Trophoblast cell (in vitro differentiated cells and primary cell): ENCODE data around the gene FAM13C.

Experiments
- DNase-seq, 2 donors: peaks; one replicate each; pipeline ENCODE4 v3.0.0-alpha.2; 2016
- H2AFZ ChIP-seq: 2 replicates; pipeline ENCODE4 v1.6.1; 2013; ENCODE audit warnings: low read length, moderate library complexity, mild to moderate bottlenecking; ENCODE audit not compliant: insufficient read depth, poor library complexity
- H2AK5ac ChIP-seq: 2 replicates; pipeline ENCODE4 v1.6.1; 2013; ENCODE audit warnings: mild to moderate bottlenecking, low read length
- H2BK120ac ChIP-seq: 2 replicates; pipeline ENCODE4 v1.6.1; 2013; ENCODE audit warnings: low read length, mild to moderate bottlenecking, moderate library complexity; ENCODE audit not compliant: insufficient read depth, poor library complexity
- H2BK12ac ChIP-seq: 2 replicates; pipeline ENCODE4 v1.6.1; 2013; ENCODE audit warnings: mild to moderate bottlenecking, low read length, moderate library complexity
- H2BK5ac ChIP-seq: 2 replicates; pipeline ENCODE4 v1.6.1; 2013; ENCODE audit warnings: low read length, low read depth, moderate library complexity, mild to moderate bottlenecking; ENCODE audit not compliant: poor library complexity
- H3K14ac ChIP-seq: 2 replicates; pipeline ENCODE4 v1.6.1; 2013; ENCODE audit warnings: mild to moderate bottlenecking, low read length
- H3K18ac ChIP-seq: 2 replicates; pipeline ENCODE4 v1.6.1; 2013; ENCODE audit warnings: mild to moderate bottlenecking, low read length
- H3K23ac ChIP-seq: 2 replicates; pipeline ENCODE4 v1.6.1; 2013; ENCODE audit warnings: low read length
- H3K27ac ChIP-seq: 2 replicates; pipeline ENCODE4 v1.5.1; 2013; ENCODE audit warnings: low read depth, mild to moderate bottlenecking, inconsistent platforms, low read length, moderate library complexity
- H3K27me3 ChIP-seq: 2 replicates; pipeline ENCODE4 v1.6.1; 2013; ENCODE audit warnings: inconsistent platforms, mild to moderate bottlenecking, low read length, moderate library complexity; ENCODE audit not compliant: insufficient read depth
- H3K36me3 ChIP-seq, 2 experiments: 1 replicate in 1 of 2; 2 replicates in 1 of 2; pipeline ENCODE4 v1.6.1; 2013; ENCODE audit warnings: low read length in 2 of 2, mild to moderate bottlenecking in 2 of 2, moderate library complexity in 1 of 2; ENCODE audit not compliant: insufficient read depth in 2 of 2, control insufficient read depth in 1 of 2
- H3K4ac ChIP-seq: 2 replicates; pipeline ENCODE4 v1.6.1; 2013; ENCODE audit warnings: low read depth, mild to moderate bottlenecking, low read length, moderate library complexity
- H3K4me1 ChIP-seq, 2 experiments: 1 replicate in 1 of 2; 2 replicates in 1 of 2; pipeline ENCODE4 v1.6.1; 2013; ENCODE audit warnings: low read length in 2 of 2, mild to moderate bottlenecking in 2 of 2, moderate library complexity in 1 of 2; ENCODE audit not compliant: insufficient read depth in 2 of 2, control insufficient read depth in 1 of 2
- H3K4me2 ChIP-seq: 2 replicates; pipeline ENCODE4 v1.6.1; 2013; ENCODE audit warnings: inconsistent platforms, mild to moderate bottlenecking, low read length, moderate library complexity
- H3K4me3 ChIP-seq: 2 replicates; pipeline ENCODE4 v1.5.1; 2013; ENCODE audit warnings: mild to moderate bottlenecking, low read depth, low read length, inconsistent platforms
- H3K79me1 ChIP-seq: one replicate; pipeline ENCODE4 v1.6.1; 2013; ENCODE audit warnings: low read length
- H3K79me2 ChIP-seq: 2 replicates; pipeline ENCODE4 v1.6.1; 2013; ENCODE audit warnings: low read length, mild to moderate bottlenecking; ENCODE audit not compliant: control insufficient read depth, insufficient read depth, poor library complexity
- H3K9ac ChIP-seq: 2 replicates; pipeline ENCODE4 v1.6.1; 2013; ENCODE audit warnings: mild to moderate bottlenecking, low read length
- H3K9me3 ChIP-seq: 2 replicates; pipeline ENCODE4 v1.6.1; 2013; ENCODE audit warnings: low read depth, mild to moderate bottlenecking, control low read depth, inconsistent platforms, low read length; ENCODE audit not compliant: insufficient read depth
- H4K12ac ChIP-seq: 2 replicates; pipeline ENCODE4 v1.6.1; 2013; ENCODE audit warnings: low read depth, mild to moderate bottlenecking, low read length, moderate library complexity
- H4K8ac ChIP-seq: 2 replicates; pipeline ENCODE4 v1.6.1; 2013; ENCODE audit warnings: low read depth, mild to moderate bottlenecking, low read length, moderate library complexity
- H4K91ac ChIP-seq: one replicate; pipeline ENCODE4 v1.6.1; 2013; ENCODE audit warnings: low read depth, mild to moderate bottlenecking, low read length, moderate library complexity
- WGBS: extraction: QIAGEN DNeasy Blood & Tissue Kit; methylation state at CpG from one replicate; pipeline ENCODE4 v1.1.7; 2013; ENCODE audit warnings: missing lambda C conversion rate; ENCODE audit not compliant: insufficient read length, insufficient coverage; ENCODE audit errors: extremely low coverage; 5-methylcytosine and 5-hydroxymethylcytosine counted together

FAM13C gene

GRCh38 chr10:59276919-59277318, 85.4 kb downstream of the FAM13C start:
- Histone ChIP-seq H3K18ac (no peak overlapping the region), H2BK5ac (no peak overlapping the region), H3K14ac (no peak overlapping the region), H3K79me2 (no peaks in the 10 kb centered on the region), H3K9me3 (no peaks in the 10 kb centered on the region), H3K4me3 (no peak overlapping the region), H4K91ac (no peak overlapping the region), H2AK5ac (no peak overlapping the region), H3K9ac (no peak overlapping the region), H2AFZ (no peak overlapping the region), H3K4me1 (no peaks in the 10 kb centered on the region), H4K8ac (no peak overlapping the region), H3K4me2 (no peak overlapping the region), H3K4ac (no peak overlapping the region), H3K36me3 (no peaks in the 10 kb centered on the region), H3K27ac (no peak overlapping the region), H3K79me1 (no peaks in the 10 kb centered on the region), H3K23ac (no peak overlapping the region), H3K27me3 (no peaks in the 10 kb centered on the region), H4K12ac (no peak overlapping the region), H2BK12ac (no peak overlapping the region), H2BK120ac (no peak overlapping the region)
- no peak for DNase-seq

- H2BK5ac ChIP-seq = no peak overlapping the region
- no peak overlapping the region for H3K4me3 ChIP-seq
- H3K9ac ChIP-seq = no peak overlapping the region
- no peaks in the 10 kb centered on the region for H3K27me3 ChIP-seq
- no peak overlapping the region for H4K8ac ChIP-seq
- no peak overlapping the region for H3K4ac ChIP-seq
- H3K18ac ChIP-seq = no peak overlapping the region
- H3K9me3 ChIP-seq = no peaks in the 10 kb centered on the region
- H3K27ac ChIP-seq = no peak overlapping the region
- DNase-seq = no peak
- no peak overlapping the region for H2BK120ac ChIP-seq
- no peak overlapping the region for H2BK12ac ChIP-seq
- no peaks in the 10 kb centered on the region for H3K79me1 ChIP-seq
- H3K4me2 ChIP-seq = no peak overlapping the region
- H2AFZ ChIP-seq = no peak overlapping the region
- H4K91ac ChIP-seq = no peak overlapping the region
- H3K4me1 ChIP-seq = no peaks in the 10 kb centered on the region
- no peaks in the 10 kb centered on the region for H3K79me2 ChIP-seq
- H3K23ac ChIP-seq = no peak overlapping the region
- H4K12ac ChIP-seq = no peak overlapping the region
- no peak overlapping the region for H3K14ac ChIP-seq
- H3K36me3 ChIP-seq = no peaks in the 10 kb centered on the region
- H2AK5ac ChIP-seq = no peak overlapping the region
Observed at GRCh38 chr10:59276133-59276532, 86.2 kb downstream of the FAM13C start.

- H2BK120ac ChIP-seq = no peak overlapping the region
- no peak for DNase-seq
- no peaks in the 10 kb centered on the region for H3K27me3 ChIP-seq
- no peak overlapping the region for H3K18ac ChIP-seq
- no peak overlapping the region for H2AFZ ChIP-seq
- H4K91ac ChIP-seq = no peak overlapping the region
- H3K4ac ChIP-seq = no peak overlapping the region
- H3K23ac ChIP-seq = no peak overlapping the region
- H2AK5ac ChIP-seq = no peak overlapping the region
- no peak overlapping the region for H4K12ac ChIP-seq
- no peak overlapping the region for H3K9ac ChIP-seq
- H3K4me3 ChIP-seq = no peak overlapping the region
- no peak overlapping the region for H3K27ac ChIP-seq
- no peaks in the 10 kb centered on the region for H3K36me3 ChIP-seq
- no peak overlapping the region for H2BK12ac ChIP-seq
- H3K4me1 ChIP-seq = no peaks in the 10 kb centered on the region
- H3K79me1 ChIP-seq = no peaks in the 10 kb centered on the region
- H2BK5ac ChIP-seq = no peak overlapping the region
- H3K9me3 ChIP-seq = peaks cover 1% of the 10 kb centered on the region
- no peak overlapping the region for H3K4me2 ChIP-seq
- H4K8ac ChIP-seq = no peak overlapping the region
- H3K79me2 ChIP-seq = no peaks in the 10 kb centered on the region
- H3K14ac ChIP-seq = no peak overlapping the region
- no CpG with 5 or more reads among the region's 1 CpG for WGBS
Observed at GRCh38 chr10:59273445-59273844, 88.9 kb downstream of the FAM13C start.

GRCh38 chr10:59272061-59272460, 90.3 kb downstream of the FAM13C start:
- no peak overlapping the region for H2BK120ac ChIP-seq
- H3K27me3 ChIP-seq = no peaks in the 10 kb centered on the region
- H2BK12ac ChIP-seq = no peak overlapping the region
- no peak overlapping the region for H4K12ac ChIP-seq
- no peak overlapping the region for H3K23ac ChIP-seq
- H3K4me3 ChIP-seq = no peak overlapping the region
- H3K9me3 ChIP-seq = peaks cover 1% of the 10 kb centered on the region
- H3K4ac ChIP-seq = no peak overlapping the region
- H3K9ac ChIP-seq = no peak overlapping the region
- H2AFZ ChIP-seq = no peak overlapping the region
- no peak overlapping the region for H4K91ac ChIP-seq
- no peak for DNase-seq
- H2AK5ac ChIP-seq = no peak overlapping the region
- no peaks in the 10 kb centered on the region for H3K36me3 ChIP-seq
- no peaks in the 10 kb centered on the region for H3K4me1 ChIP-seq
- no peak overlapping the region for H4K8ac ChIP-seq
- no peak overlapping the region for H3K14ac ChIP-seq
- no peak overlapping the region for H2BK5ac ChIP-seq
- no peaks in the 10 kb centered on the region for H3K79me1 ChIP-seq
- no peak overlapping the region for H3K18ac ChIP-seq
- no peak overlapping the region for H3K4me2 ChIP-seq
- no peak overlapping the region for H3K27ac ChIP-seq
- no peaks in the 10 kb centered on the region for H3K79me2 ChIP-seq

GRCh38 chr10:59271160-59271559, 91.2 kb downstream of the FAM13C start:
- Histone ChIP-seq H3K27me3 (no peaks in the 10 kb centered on the region), H3K23ac (no peak overlapping the region), H3K4me2 (no peak overlapping the region), H3K9ac (no peak overlapping the region), H4K12ac (no peak overlapping the region), H3K4ac (no peak overlapping the region), H2BK5ac (no peak overlapping the region), H4K91ac (no peak overlapping the region), H3K14ac (no peak overlapping the region), H2AFZ (no peak overlapping the region), H2BK120ac (no peak overlapping the region), H2AK5ac (no peak overlapping the region), H2BK12ac (no peak overlapping the region), H4K8ac (no peak overlapping the region), H3K9me3 (peaks cover 1% of the 10 kb centered on the region), H3K27ac (no peak overlapping the region), H3K79me1 (no peaks in the 10 kb centered on the region), H3K4me3 (no peak overlapping the region), H3K18ac (no peak overlapping the region), H3K36me3 (no peaks in the 10 kb centered on the region), H3K79me2 (no peaks in the 10 kb centered on the region), H3K4me1 (no peaks in the 10 kb centered on the region)
- no CpG with 5 or more reads among the region's 4 CpGs for WGBS
- DNase-seq = no peak
